ENCODE data around the gene KDM5C. TPM values are rescaled to one million over a fixed set of nuclear protein-coding genes. Genes with fewer than 3 reads are reported as not detected.
A peak's percentile ranks its signal among the peaks of the same experiment; 100 is the strongest.

KDM5C gene
- total RNA-seq, 2 donors from 2014 or later = 95.9 to 101 TPM

- Mint-ChIP-seq H3K4me3 (no peak overlapping the region), H3K36me3 (ENCODE audit: low read depth) (peaks cover 9% of the 10 kb centered on the region), H3K9me3 (peaks cover 60% of the 10 kb centered on the region), H3K27me3 (ENCODE audit: insufficient read depth) (peaks cover 2% of the 10 kb centered on the region), H3K27ac (no peak overlapping the region), H3K4me1 (peaks cover 50% of the 10 kb centered on the region)
- H3K27me3 ChIP-seq (ENCODE audit: control insufficient read depth, insufficient read depth, low read length, poor library complexity, severe bottlenecking) = no peaks in the 10 kb centered on the region
- no peak overlapping the region for H3K4me3 ChIP-seq (ENCODE audit: low read length)
- no peak overlapping the region for H3K27ac ChIP-seq (ENCODE audit: low read depth, low read length)
- H3K9ac ChIP-seq (ENCODE audit: extremely low read depth, low read length, poor library complexity, severe bottlenecking) = no peak overlapping the region
- DNase-seq = no peak
- TF ChIP-seq, protein P1, sequence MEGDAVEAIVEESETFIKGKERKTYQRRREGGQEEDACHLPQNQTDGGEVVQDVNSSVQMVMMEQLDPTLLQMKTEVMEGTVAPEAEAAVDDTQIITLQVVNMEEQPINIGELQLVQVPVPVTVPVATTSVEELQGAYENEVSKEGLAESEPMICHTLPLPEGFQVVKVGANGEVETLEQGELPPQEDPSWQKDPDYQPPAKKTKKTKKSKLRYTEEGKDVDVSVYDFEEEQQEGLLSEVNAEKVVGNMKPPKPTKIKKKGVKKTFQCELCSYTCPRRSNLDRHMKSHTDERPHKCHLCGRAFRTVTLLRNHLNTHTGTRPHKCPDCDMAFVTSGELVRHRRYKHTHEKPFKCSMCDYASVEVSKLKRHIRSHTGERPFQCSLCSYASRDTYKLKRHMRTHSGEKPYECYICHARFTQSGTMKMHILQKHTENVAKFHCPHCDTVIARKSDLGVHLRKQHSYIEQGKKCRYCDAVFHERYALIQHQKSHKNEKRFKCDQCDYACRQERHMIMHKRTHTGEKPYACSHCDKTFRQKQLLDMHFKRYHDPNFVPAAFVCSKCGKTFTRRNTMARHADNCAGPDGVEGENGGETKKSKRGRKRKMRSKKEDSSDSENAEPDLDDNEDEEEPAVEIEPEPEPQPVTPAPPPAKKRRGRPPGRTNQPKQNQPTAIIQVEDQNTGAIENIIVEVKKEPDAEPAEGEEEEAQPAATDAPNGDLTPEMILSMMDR (conservative IDR thresholded peaks at IDR 0.05) = no peak
- no peaks in the 10 kb centered on the region for H3K4me1 ChIP-seq (ENCODE audit: control insufficient read depth, insufficient read depth, low read length)
- 98 to 100% methylated on average over 1 to 6 of the region's 6 CpGs for WGBS, 2 experiments (ENCODE audit: insufficient coverage in 1 of 2, insufficient read length in 1 of 2)
- peaks cover 9% of the 10 kb centered on the region for H3K9me3 ChIP-seq (ENCODE audit: control insufficient read depth, low read length)
- H3K36me3 ChIP-seq (ENCODE audit: control insufficient read depth, insufficient read depth, low read length) = no peaks in the 10 kb centered on the region
Observed at GRCh38 chrX:53160297-53160983, 64.6 kb downstream of the KDM5C start.

DNA sequence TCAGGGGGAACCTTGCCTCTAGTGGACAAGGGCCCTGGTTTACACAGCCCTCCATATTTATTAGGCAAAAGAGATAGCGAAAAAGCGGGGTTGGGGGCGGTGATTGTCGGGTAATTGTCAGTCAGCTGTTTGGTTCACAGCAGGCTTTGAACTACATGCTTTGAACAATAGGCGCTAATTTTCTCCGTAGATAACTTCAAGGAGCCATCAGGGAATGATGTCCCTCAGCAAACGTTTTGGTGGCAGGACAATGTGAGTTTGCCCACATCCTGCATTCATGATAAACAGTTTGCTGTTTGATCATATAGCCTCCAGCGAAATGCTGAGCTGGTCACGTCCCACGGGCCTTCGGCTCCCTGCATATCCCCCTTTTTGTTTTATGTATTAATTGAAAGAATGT is 65.8 kb downstream of the KDM5C start:
- Histone ChIP-seq H3K9ac (ENCODE audit: extremely low read depth, low read length, poor library complexity, severe bottlenecking) (no peak overlapping the region), H3K4me3 (ENCODE audit: low read length) (no peak overlapping the region), H3K27me3 (ENCODE audit: control insufficient read depth, insufficient read depth, low read length, poor library complexity, severe bottlenecking) (no peaks in the 10 kb centered on the region), H3K9me3 (ENCODE audit: control insufficient read depth, low read length) (peaks cover 21% of the 10 kb centered on the region), H3K27ac (ENCODE audit: low read depth, low read length) (no peak overlapping the region), H3K4me1 (ENCODE audit: control insufficient read depth, insufficient read depth, low read length) (no peaks in the 10 kb centered on the region), H3K36me3 (ENCODE audit: control insufficient read depth, insufficient read depth, low read length) (no peaks in the 10 kb centered on the region)
- 33 to 52% methylated on average over 2 to 11 of the region's 11 CpGs for WGBS, 2 experiments (ENCODE audit: insufficient coverage in 1 of 2, insufficient read length in 1 of 2)
- H3K4me3 Mint-ChIP-seq = no peak overlapping the region
- peaks cover 2% of the 10 kb centered on the region for H3K27me3 Mint-ChIP-seq (ENCODE audit: insufficient read depth)
- peaks cover 67% of the 10 kb centered on the region for H3K9me3 Mint-ChIP-seq
- H3K27ac Mint-ChIP-seq = no peak overlapping the region
- peak; percentile 65 for DNase-seq
- TF ChIP-seq, protein P1 (conservative IDR thresholded peaks at IDR 0.05) = no peak
- peaks cover 15% of the 10 kb centered on the region for H3K36me3 Mint-ChIP-seq (ENCODE audit: low read depth)
- peaks cover 45% of the 10 kb centered on the region for H3K4me1 Mint-ChIP-seq

DNA sequence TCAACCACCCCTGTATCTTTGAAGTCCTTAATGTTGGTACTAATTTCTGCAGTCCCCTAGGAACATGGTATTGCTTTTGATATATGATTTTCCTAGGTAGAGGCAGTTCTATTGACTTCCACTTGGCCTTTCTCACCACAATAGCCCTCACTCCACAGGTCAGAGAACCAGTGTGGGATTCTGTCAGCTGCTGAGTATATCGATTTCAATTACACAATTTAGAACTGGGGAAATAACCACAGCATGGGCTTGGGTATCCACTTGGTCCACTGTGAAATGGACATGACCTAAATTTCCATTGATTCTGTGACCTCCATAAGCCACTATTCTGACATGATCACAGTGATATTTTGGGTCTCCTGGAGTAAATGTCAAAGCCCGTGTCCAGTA is 68.8 kb downstream of the KDM5C start:
- no peak overlapping the region for H3K27ac ChIP-seq (ENCODE audit: low read depth, low read length)
- WGBS, 2 experiments (ENCODE audit: insufficient coverage in 1 of 2, insufficient read length in 1 of 2) = 95% methylated on average over 2 of the region's 2 CpGs; no CpG with 5 or more reads in 1 of the 2 experiments
- H3K9ac ChIP-seq (ENCODE audit: extremely low read depth, low read length, poor library complexity, severe bottlenecking) = no peak overlapping the region
- H3K4me1 ChIP-seq (ENCODE audit: control insufficient read depth, insufficient read depth, low read length) = no peaks in the 10 kb centered on the region
- TF ChIP-seq, protein P1 (conservative IDR thresholded peaks at IDR 0.05) = no peak
- peaks cover 25% of the 10 kb centered on the region for H3K4me1 Mint-ChIP-seq
- H3K9me3 Mint-ChIP-seq = peaks cover 72% of the 10 kb centered on the region
- DNase-seq = no peak
- peaks cover 24% of the 10 kb centered on the region for H3K9me3 ChIP-seq (ENCODE audit: control insufficient read depth, low read length)
- H3K4me3 Mint-ChIP-seq = no peak overlapping the region
- no peaks in the 10 kb centered on the region for H3K27me3 ChIP-seq (ENCODE audit: control insufficient read depth, insufficient read depth, low read length, poor library complexity, severe bottlenecking)
- peaks cover 2% of the 10 kb centered on the region for H3K27me3 Mint-ChIP-seq (ENCODE audit: insufficient read depth)
- H3K36me3 ChIP-seq (ENCODE audit: control insufficient read depth, insufficient read depth, low read length) = no peaks in the 10 kb centered on the region
- H3K4me3 ChIP-seq (ENCODE audit: low read length) = no peak overlapping the region
- no peak overlapping the region for H3K27ac Mint-ChIP-seq
- H3K36me3 Mint-ChIP-seq (ENCODE audit: low read depth) = peaks cover 32% of the 10 kb centered on the region
